ENCODE results near the gene SLC28A3. TPM values are rescaled to one million over a fixed set of nuclear protein-coding genes. Genes with fewer than 3 reads are reported as not detected.
"Not testable (repeated sequence)": the region's sequence is repeated elsewhere in the genome, so short reads cannot be mapped to it uniquely, and the experiment has no call there.

Gene SLC28A3
- total RNA-seq, 1 donor from 2014 or later, result 0.35 TPM

GRCh38 chr9:84366683-84367082, 26.1 kb upstream of the SLC28A3 start:
- Mint-ChIP-seq H3K9me3 (ENCODE audit: low read depth) (peaks cover 6% of the 10 kb centered on the region), H3K4me1 (ENCODE audit: low read depth) (peaks cover 4% of the 10 kb centered on the region), H3K36me3 (ENCODE audit: low read depth) (no peaks in the 10 kb centered on the region), H3K27ac (ENCODE audit: unreplicated experiment) (no peak overlapping the region), H3K4me3 (ENCODE audit: unreplicated experiment) (no peak overlapping the region), H3K27me3 (ENCODE audit: low read depth) (no peaks in the 10 kb centered on the region)
- no peak for TF ChIP-seq CTCF (IDR thresholded peaks at IDR 0.05)
- no peak for DNase-seq (ENCODE audit: low spot score)

GRCh38 chr9:84364894-84365490, 24.4 kb upstream of the SLC28A3 start:
- H3K4me1 Mint-ChIP-seq (ENCODE audit: low read depth); H3K36me3 Mint-ChIP-seq (ENCODE audit: low read depth); H3K4me3 Mint-ChIP-seq (ENCODE audit: unreplicated experiment); H3K9me3 Mint-ChIP-seq (ENCODE audit: low read depth); H3K27ac Mint-ChIP-seq (ENCODE audit: unreplicated experiment); DNase-seq (ENCODE audit: low spot score); H3K27me3 Mint-ChIP-seq (ENCODE audit: low read depth): not testable (repeated sequence)

DNA sequence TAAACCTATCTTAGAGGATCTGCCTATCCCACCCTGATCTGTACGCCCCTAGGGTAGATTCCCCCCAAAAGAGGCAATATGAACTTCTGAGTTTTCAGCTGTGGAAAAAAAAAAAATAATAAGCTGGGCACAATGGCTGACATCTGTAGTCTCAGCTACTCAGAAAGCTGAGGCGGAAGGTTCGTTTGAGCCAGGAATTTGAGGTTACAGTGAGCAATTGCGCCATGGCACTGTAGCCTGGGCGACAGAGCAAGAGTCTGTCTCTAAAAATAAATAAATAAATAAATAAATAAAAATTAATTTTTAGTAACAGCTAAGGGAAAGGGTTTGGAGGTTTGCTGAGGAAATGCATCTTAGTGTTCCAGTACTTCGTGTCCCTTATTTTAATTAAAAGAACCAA, 21.1 kb upstream of the SLC28A3 start:
- Mint-ChIP-seq H3K9me3 (ENCODE audit: low read depth) (peaks cover 6% of the 10 kb centered on the region), H3K27ac (ENCODE audit: unreplicated experiment) (no peak overlapping the region)

DNA sequence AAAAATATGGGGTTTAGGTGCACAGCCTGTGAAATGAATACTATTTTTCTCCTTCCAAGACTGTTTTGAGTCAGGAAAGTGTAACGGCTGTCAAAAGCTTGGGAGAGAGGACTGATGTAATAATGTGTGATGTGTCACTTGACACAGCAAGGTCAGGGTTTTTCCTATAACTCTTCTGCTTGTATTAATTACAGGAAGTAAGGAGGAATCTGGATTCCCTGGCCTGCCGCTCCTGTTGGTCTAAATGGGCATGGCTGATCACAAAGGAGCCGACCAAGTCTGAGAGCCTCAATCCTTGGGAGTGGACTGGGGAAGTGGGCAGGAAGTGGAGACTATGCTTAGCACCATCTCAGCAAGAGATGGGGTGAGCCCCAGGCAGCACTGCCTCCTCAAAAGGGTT, 16.7 kb upstream of the SLC28A3 start:
- TF ChIP-seq CTCF (IDR thresholded peaks at IDR 0.05), result no peak
- no peak overlapping the region for H3K4me3 Mint-ChIP-seq (ENCODE audit: unreplicated experiment)
- H3K9me3 Mint-ChIP-seq (ENCODE audit: low read depth), result no peaks in the 10 kb centered on the region
- no peaks in the 10 kb centered on the region for H3K27me3 Mint-ChIP-seq (ENCODE audit: low read depth)
- H3K4me1 Mint-ChIP-seq (ENCODE audit: low read depth), result peaks cover 7% of the 10 kb centered on the region
- DNase-seq (ENCODE audit: low spot score), result no peak
- peak overlapping the region; percentile 89 for H3K27ac Mint-ChIP-seq (ENCODE audit: unreplicated experiment)
- no peaks in the 10 kb centered on the region for H3K36me3 Mint-ChIP-seq (ENCODE audit: low read depth)

More for the DNA sequence above, 21.1 kb upstream of the SLC28A3 start:
- Mint-ChIP-seq H3K4me1 (ENCODE audit: low read depth) (peaks cover 7% of the 10 kb centered on the region), H3K36me3 (ENCODE audit: low read depth) (no peaks in the 10 kb centered on the region), H3K4me3 (ENCODE audit: unreplicated experiment) (no peak overlapping the region), H3K27me3 (ENCODE audit: low read depth) (no peaks in the 10 kb centered on the region)
- no peak for DNase-seq (ENCODE audit: low spot score)
- no peak for TF ChIP-seq CTCF (IDR thresholded peaks at IDR 0.05)

DNA sequence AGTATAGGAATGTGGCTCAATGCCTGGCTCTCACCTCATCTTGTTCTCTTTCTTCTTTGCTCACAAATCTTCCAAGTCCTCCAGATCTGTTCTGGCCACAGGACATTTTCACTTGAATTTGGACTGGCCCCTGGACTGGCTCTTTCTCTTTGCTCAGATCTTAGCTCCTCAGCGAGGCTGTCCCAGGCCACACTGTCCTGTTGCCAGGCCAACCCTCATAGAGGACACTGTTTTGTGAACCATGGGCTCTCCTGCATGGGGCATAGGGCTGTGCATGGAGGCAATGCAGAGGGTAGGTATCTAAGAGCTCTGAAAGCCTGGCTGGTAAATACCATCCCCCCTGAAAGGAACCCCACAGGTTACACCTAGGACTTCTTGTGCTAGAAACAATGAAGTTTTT, 13.5 kb upstream of the SLC28A3 start:
- DNase-seq (ENCODE audit: low spot score), result no peak
- no peaks in the 10 kb centered on the region for H3K27me3 Mint-ChIP-seq (ENCODE audit: low read depth)

More for the DNA sequence above, 13.5 kb upstream of the SLC28A3 start:
- Mint-ChIP-seq H3K27ac (ENCODE audit: unreplicated experiment) (no peak overlapping the region), H3K9me3 (ENCODE audit: low read depth) (peaks cover under 1% of the 10 kb centered on the region), H3K4me1 (ENCODE audit: low read depth) (peaks cover 7% of the 10 kb centered on the region), H3K4me3 (ENCODE audit: unreplicated experiment) (no peak overlapping the region), H3K36me3 (ENCODE audit: low read depth) (no peaks in the 10 kb centered on the region)
- no peak for TF ChIP-seq CTCF (IDR thresholded peaks at IDR 0.05)

Data from chondrocyte (in vitro differentiated cells).